A204.1 (cell line): ENCODE results near the gene LRIG1.

Experiments
- FAIRE-seq: peaks from 2 replicates; lab custom pipeline; 2012; peaks lifted over from hg19 to GRCh38; lab: Jason Lieb, UNC

Gene LRIG1

DNA sequence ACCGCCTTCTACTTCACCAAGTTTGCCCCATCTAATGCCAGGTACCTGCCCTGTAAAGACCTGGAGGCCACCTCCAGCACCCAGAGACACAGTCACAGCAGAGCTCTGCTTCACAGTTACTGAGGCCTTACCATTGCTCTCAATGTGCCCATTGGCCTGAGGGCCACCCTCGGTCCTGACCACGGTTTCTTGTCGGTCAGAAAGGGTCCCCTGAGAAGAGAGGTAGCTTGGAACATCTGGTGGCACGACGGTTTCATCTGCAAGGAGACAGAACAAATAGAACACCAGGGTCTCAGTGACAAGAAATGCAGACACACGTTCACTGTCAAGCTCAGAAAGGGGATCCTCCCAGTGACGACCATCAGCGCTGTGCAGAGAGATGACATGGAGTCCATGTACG is 118.7 kb downstream of the LRIG1 start:
- no peak for FAIRE-seq

DNA sequence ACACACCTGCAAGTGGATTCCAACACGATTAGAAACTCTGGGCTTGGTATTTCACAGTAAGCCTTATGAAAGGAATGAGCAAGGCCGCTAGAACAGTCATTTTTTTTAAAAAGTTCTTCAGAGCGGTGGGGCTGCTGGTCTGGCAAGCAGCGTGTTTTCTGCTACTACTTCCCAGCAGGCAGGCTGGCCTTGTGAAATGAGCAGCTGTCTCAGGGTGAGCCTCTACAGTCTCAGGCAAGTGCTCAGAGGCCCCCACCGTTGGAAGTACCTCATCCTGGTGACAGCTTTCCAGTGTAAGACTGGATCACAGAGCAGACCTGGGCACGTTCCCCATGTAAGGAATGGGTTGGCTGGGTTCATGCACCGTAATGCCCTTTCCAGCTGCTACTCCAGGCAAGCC is 119.2 kb downstream of the LRIG1 start:
- FAIRE-seq: no peak

DNA sequence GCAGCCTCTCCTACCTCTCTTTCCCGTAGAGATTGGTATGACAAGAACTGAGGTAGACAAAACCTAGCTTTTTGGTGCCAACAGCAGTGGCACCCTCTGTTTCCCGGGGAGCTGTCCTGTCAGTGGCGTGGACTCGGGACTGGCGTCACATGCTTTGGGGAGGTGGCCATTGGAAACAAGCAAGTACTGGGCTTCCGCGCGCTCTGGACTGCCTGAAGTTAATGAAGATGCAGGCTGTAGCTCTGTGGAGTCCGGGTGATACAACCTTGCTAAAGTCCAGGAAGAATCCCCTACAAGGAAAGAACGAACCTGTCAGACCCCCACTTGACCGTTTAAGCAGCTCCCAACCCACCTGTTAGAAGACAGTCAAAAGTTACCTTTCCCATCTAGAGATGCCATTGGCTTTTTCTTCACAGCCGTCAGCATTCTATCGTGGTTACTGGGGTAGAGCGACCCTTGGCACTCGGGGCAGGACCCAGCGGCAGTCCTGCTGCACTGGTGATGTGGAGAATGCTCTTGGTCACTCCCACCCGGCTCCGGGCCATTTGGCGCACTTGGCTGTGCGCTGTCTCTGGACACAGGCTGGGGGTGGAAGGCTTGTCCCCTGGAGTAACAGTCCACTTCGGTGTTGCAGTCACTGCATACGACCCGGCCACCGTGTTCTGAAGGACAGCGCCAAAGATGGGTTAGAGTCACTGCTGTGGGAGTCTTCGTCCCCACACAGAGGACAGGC is 120.5 kb downstream of the LRIG1 start:
- FAIRE-seq: no peak

DNA sequence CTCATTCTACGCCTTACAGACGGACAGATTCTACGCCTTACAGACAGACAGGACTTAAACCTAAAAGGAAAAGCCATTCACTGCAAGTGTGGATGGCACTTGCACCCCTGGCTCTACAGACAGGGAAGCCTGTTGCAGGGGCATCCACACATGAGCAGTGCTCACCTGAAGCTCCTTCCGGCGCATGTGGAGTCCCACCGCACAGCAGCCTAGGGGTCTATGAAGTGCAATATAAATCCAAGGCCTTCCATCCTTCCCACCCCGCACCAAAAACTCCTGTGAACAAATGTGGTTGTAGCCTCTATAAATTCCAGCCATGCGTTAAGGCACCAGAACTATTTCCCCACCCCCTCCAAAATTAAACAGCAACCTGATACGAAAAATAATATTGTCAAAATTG is 121.3 kb downstream of the LRIG1 start:
- no peak for FAIRE-seq

DNA sequence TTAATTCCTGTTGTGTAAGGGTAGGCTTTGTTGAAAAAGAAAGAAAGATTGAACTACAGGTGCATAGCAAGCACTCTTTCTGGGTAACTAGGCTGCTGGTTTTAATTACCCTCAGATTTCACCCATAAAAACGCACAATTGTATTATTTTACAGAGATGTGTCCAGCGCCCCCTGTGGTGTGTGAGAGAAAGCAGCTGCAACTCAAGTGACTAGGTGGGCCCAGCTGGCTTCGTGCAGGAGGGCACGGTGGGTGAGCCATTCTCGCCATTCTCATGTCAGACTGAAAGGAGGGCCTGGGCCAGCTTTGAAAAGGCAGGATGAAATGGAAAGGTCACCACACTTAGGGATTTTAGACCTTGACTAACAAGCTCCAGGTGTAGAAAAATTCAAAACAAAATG is 122.6 kb downstream of the LRIG1 start:
- no peak for FAIRE-seq

DNA sequence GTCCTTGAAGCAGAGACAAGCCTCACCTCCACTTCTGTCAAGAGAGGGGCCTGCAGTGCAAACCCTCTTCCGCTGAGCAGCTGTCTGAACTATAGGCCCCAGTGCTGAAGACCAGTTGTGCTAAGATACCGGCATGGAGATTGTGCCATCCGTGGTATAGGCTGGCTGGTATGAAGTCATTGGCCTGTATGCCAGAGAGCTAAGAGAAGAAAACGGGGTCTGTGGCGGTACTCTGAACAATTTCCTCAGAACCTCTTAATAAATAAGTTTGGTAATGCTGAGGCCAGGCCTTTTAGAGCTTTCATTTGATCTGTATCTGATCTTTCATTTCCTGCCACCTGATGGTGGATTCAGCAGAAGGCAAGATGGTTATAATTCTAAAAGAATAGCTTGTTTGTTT is 123.0 kb downstream of the LRIG1 start:
- FAIRE-seq: no peak

DNA sequence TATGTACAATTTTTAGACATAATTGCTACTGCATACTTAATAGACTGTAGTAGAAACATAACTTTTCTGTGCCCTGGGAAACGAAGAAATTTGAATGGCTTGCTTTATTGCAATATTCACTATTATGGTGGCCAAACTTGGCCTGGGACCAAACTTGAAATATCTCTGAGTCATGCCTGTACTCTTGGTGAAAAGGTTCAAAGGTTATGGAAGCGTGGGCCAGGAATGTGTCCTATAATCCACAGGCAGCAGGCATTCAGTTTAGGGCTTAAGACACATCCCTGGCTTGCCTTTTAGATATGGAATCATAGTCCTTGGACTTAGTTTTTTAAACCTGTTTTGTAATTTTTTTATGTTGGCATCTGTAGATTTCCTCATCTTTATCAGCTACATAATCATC is 124.3 kb downstream of the LRIG1 start:
- no peak for FAIRE-seq

DNA sequence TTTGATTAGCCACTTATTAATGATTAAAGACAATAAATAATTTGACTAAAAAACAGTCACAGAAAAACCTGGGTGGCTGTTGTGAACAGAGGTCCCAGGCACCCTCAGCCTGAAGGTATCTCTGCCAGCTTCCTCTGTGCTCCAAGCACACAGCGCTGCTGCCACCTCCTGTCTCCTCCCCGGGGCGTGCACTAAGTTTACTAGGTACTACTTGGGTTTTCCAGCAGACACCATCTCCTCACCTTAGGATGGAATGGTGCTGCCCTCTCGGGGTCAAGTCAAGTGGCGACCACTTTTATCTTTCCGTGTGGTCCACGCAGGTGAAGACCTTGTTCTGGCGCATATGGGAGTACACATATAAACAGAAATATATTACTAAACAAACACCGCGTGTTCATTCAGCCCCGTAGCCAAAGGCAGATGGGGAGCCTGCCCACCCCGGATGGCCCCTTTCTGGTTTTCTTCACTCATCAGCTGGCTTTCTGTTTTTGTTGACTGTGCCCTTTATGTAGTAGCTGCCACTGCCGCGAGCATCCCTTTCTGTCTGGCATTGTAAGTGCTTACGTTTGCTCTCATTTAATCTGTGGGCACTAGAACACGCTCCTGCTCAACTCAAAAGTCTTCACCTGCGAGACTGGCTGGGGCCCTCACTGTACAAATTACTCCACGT is 128.0 kb downstream of the LRIG1 start:
- FAIRE-seq: no peak

DNA sequence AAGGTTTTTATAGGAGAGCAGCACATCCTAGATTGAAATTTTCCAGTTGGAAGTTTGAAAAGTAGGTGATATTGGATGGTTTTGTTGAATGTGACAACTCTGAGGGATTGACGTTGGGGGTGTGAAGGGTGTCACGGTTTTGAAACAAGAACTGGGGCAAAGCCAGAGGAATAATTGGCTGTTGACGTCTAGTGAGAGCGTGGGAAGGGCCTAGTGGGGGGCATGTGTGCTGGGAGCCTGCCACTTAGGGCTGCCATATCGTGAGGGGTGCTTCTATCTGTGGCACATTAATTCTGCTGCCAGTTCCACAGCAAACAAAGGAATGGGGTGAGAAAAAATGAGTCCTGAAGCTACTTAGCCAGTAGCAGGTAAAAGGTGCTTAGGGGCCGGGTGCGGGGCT is 129.4 kb downstream of the LRIG1 start:
- FAIRE-seq: no peak

DNA sequence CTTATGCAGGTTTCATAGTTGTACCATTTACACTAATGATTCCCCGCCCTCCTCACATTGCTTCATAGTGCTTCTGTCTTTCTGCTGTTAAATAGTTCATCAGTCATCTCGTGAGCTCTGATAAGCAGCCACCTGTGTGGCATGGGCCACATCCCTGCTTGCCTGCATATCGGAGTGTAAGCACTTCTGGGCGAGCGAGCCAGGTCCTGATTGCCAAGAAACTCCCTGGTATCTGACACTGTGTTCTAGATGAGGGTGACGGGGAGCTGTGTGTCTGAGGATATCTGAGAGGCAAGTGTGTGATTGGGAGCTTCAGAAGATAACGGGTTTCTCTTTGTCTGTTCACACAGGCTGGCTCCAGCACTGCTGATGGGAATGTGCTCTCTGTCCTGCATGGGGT is 130.6 kb downstream of the LRIG1 start:
- FAIRE-seq: no peak

DNA sequence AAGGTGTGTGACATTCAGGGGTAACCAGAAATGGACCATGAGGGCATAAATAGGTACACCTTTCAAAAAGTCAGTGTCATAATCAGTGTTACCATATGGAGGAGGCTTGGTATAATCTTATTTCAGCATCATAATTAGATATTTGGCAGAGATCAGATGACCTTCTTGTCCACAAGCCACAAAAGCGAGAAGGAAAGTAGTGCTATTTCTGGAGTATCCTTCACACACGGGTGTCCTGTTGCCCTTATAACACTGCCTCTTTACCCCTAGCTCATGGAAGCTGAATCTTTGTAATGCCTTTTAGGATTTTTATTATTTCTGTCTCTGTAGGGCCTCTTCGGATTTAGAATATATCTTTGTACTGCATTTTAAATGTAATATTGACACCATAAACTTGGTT is 132.8 kb downstream of the LRIG1 start:
- no peak for FAIRE-seq

DNA sequence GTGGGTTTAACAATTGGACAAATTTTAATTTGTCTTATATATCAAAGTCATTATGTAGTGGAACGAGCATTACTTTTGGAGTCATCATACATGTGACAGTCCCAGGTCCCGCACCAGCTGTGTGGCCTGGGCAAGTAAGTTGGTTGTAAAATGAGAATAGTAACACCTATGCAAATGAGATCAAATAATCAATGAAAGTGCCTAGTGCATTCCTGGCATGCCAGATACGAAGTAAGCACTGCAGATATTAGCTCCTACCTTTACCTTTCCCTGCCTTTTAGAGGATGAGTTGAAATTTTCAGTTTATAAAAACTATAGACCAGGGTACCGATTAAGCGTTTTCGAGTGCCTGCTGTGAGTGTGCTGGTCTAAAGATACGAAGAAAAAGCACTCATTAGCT is 134.1 kb downstream of the LRIG1 start:
- FAIRE-seq: no peak

DNA sequence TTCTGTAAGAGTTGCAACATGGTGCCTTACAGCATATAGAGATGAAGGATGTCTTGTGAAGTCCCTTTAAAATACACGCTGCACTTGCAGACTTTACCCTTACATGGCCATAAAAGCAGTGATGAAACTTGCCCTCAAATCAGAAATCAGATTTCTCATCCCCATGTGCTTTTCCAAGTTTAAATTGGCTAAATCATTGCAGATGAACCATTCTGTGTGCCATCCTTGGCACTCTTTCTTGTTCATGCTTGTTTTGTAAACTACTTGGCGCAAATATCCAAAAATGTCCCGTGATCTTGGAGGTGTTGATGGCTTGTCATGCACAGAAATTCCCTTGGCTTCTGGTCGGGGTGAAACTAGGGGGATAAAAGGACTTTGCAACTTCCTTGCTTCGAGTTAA is 135.7 kb downstream of the LRIG1 start:
- no peak for FAIRE-seq

DNA sequence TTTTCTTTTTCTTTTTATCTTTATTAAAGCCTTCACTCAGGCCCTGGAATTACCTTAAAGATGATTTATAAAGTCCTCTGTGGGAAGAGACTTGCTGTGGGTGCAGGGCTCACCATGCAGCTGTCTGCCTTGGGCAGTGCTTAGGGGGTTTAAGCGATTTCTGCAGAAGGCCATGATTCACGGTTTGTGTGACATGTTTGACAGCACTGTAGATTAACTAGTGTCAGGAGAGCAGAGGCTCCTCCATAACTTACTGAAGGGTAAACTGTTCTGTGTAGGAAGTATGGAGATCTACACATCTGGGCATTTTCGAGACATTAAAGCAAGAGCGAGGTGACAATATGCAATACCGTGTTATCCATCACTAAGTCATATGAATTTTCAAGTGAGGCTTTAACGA is 137.7 kb downstream of the LRIG1 start:
- no peak for FAIRE-seq

DNA sequence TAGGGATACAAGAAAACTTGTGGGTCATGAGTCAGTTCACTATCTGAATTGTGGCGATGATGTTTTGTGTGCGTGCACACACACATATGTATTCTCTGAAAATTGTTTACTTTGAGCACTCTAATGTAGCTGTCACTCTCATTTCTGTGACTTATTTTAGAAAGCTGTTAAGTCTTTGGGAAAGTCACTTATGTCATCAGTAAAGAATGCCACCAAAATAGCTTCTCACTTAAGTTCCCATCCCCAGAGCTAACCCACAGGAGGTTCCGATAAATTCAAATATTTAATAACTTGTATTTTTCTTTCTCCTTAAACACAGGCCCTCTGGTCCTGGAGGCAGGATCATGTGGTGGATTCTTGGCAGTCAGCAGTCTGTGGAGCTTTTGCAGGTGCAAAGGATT is 138.3 kb downstream of the LRIG1 start:
- FAIRE-seq: no peak

DNA sequence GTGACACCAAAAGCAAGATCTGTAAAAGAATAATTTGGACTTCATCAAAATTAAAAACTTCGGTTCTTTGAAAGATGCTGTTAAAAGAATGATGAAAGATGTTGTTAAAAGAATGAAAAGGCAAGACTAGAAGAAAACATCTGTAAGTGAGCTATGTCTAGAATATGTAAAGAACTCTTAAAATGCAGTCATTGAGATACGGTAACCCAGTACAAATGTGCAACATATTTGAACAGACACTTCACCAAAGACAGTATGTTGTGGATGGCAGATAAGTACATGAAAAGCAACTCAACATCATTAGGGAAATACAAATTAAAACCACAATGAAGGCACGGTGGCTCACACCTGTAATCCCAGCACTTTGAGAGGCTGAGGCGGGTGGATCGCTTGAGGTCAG is 139.5 kb downstream of the LRIG1 start:
- no peak for FAIRE-seq

DNA sequence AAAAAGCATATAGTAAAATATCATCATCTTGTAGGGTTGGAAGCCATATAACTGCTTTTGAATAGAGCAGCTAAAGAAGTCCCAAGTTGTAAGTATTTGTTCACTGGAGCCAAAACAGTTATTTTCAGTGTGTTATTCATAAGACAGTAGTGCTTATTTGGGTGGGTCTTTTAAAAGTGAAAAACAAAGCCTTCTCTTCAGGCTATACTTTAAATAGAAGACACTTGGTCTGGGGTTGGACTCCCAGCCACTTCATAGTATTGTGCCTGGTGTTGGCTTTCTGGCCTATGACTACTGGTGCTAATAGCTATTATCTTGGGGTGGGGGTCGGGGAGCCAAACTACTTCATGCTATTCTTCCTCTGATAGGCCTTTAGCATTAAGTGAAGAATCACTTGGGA is 144.8 kb downstream of the LRIG1 start:
- no peak for FAIRE-seq

DNA sequence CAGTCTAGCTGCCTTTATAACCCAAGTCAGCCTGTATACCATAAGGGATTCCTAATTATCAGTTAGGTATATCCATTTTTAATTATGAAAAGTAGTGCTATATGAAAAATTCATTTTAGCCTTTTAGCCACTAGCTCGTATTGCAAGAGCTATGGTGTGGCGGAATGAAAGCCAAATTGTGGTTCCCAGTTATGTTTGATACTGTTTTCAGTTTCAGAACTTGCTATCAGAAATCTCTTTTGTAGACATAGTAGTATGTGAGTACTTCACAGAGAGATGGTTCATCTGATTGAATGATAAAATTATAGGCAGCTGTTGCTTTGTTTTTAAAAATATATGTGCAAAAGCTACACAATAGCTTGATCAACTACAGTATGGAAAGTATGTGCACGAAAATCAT is 145.4 kb downstream of the LRIG1 start:
- no peak for FAIRE-seq

DNA sequence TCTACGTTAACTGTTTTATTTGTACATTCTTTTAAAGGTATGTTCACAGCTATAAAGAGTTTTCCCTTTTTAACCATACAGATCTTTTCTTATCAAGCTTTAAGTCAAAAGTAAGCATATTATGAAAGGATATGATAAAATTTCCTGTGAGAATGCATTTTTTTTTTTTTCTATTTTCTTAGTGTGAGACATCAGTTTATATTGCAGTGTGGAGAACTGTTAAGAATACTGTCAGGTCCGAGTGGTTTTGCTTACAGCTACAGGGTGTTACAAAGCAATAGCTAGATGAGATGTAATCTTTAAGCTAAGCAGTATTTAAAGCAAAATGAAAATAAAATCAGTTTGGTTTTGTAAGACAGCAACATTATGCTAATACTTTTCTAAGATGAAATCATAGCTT is 146.8 kb downstream of the LRIG1 start:
- no peak for FAIRE-seq

DNA sequence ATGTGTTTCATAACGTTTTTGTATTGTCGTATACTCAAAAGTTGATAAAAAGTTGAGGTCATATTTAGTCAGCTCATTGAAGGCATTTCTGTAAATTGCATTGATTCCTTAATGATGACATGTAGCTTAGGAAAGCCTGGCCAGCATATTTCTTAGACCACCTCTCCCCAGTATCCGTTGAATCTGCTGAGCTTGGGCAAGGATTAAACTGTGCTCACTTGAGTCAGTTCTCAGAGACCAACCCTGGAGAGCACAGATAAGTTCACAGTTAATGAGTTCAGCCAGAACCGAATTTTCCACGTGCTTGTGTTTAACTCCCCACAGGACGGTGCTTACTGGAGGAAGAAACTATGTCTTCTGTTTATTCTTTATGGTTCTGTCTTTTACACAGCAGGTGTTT is 147.3 kb downstream of the LRIG1 start:
- FAIRE-seq: no peak

DNA sequence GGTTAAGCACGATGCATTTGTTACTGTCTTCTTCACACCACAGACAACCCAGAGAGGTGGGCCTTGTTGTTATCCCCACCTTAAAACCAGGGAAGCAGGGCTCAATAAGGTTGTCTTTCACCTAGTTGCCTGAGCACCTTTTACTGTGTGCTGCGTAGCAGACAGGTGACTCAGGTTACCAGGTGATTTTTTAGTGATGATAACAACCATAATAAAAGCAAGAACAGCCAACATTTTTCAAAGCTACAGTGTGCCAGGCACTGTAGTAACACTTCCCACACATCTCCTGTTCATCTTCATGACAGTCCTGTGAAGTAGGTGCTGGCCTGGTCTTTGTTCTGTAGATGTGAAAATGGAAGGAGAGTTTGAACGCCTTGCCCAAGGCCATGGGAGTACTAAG is 147.8 kb downstream of the LRIG1 start:
- no peak for FAIRE-seq

DNA sequence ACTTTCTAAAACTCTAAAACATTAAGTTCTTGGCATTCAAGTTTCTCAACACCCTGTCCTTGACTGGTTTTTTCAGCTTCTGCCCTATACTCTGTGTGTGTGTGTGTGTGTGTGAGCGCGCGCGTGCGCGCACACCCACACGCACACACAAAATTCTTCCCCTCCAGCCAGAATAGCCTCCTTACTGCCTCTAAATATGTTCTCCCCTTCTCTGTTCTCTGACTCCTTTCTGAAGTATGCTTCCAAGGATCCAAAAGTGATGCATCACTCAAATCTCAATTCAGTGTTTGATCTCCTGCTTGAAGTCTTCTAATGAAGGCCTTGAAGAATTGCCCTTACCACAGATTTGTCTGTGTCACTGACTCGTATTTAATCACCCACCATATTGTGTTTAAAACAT is 150.2 kb downstream of the LRIG1 start:
- no peak for FAIRE-seq

DNA sequence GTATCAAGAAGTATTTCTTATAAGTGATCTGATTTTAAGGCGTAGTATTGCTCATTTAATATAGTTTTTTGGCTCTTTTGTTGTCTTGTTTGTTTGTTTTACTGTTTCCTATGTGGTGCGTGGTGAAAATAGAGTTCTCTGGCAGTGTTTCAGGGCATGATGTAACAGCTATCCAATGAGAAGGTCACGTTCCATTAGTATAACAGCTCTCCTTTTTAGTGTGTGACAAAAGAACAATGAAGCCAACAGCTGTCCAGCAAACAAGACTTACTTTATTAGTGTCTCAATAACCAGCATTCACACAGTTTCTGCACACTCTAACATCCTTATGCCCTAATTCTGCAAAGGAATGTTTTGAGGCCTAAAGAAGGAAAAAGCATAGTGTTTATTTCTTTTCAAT is 152.1 kb downstream of the LRIG1 start:
- FAIRE-seq: no peak

DNA sequence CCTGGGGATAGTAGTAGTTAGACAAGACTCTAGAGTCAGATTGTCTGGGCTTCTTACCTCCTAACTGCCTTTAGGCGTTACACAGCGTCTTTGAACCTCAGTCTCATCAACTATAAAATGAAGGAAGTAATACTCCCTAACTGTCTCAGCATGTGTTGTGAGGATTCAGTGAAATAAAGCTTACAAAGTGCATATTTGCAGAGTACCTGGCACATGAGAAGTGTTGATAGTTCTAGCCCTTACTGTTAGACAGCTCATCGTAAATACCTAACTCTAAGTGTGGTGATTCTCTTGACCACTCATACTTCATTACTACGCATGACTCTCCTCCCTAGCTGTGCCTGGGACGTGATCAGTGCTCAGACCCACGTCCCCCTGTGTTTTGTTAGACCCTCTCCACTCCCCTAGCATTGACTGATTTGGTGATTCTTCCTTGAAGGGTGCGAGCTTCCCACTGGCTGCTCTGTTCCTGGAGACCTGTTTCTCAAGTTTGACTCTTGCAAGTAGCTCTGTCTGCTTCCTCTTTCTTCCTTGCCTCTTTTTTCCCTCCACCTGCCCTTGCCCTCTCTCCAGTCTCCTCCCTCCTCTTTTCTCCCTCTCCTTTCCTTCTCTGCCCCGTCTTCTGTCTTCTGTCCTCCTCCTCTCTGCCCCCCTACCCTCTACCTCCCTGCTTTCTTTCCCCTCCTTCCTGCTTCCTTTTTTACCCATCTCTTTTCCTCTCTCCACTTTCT is 155.8 kb downstream of the LRIG1 start:
- no peak for FAIRE-seq
